Endothelial cell of umbilical vein (primary cell): Measurements from ENCODE around the gene SBK3. TPM values are rescaled to one million over a fixed set of nuclear protein-coding genes. Genes with fewer than 3 reads are reported as not detected.
A peak's percentile ranks its signal among the peaks of the same experiment; 100 is the strongest.

Source experiments
- BruUV-seq: library from RNA; stranded (reverse); fragments of 400-500 nt; replicated peaks from 2 replicates; lab custom pipeline; 2021; lab: Mats Ljungman, UMichigan
- CTCF ChIA-PET: fragments of 300-600, 350-600 bp; sonication (Branson Sonifier 250); formaldehyde crosslinking; loops from one replicate; lab custom pipeline; 2021; ENCODE audit warnings: antibody characterized with exemption, inconsistent platforms; lab: Charles Lee
- POLR2A ChIA-PET: fragments of 300-600, 350-600 bp; sonication (Branson Sonifier 250); formaldehyde crosslinking; loops from one replicate; lab custom pipeline; 2021; ENCODE audit warnings: antibody characterized with exemption, inconsistent platforms; lab: Charles Lee
- DNase-seq: peaks from one replicate; pipeline ENCODE4 v3.0.0-alpha.2; 2011; ENCODE audit warnings: low read depth, low spot score
- FAIRE-seq: peaks from 2 replicates; lab custom pipeline; 2011; peaks lifted over from hg19 to GRCh38; lab: Jason Lieb, UNC
- H2AFZ ChIP-seq: 2 replicates; pipeline ENCODE4 v1.6.0; 2012; ENCODE audit warnings: low read depth, low read length, control low read depth, inconsistent platforms
- H3K27ac ChIP-seq: 2 replicates; pipeline ENCODE4 v1.5.1; 2011; ENCODE audit warnings: low read depth, mild to moderate bottlenecking, control low read depth, low read length, moderate library complexity; ENCODE audit not compliant: insufficient read depth
- H3K27me3 ChIP-seq, 2 experiments: 2 replicates each; pipeline versions ENCODE4 v1.6.0 to v1.6.1; 2011; ENCODE audit warnings: low read length in 2 of 2, mixed read lengths in 1 of 2; ENCODE audit not compliant: control insufficient read depth in 2 of 2, insufficient read depth in 2 of 2
- H3K36me3 ChIP-seq, 2 experiments: 2 replicates in 1 of 2; 3 replicates in 1 of 2; pipeline ENCODE4 v1.5.1; 2011; ENCODE audit warnings: low read length in 2 of 2, mild to moderate bottlenecking in 1 of 2, moderate library complexity in 1 of 2; ENCODE audit not compliant: control insufficient read depth in 2 of 2, insufficient read depth in 2 of 2; ENCODE audit errors: extremely low read depth in 1 of 2
- H3K4me1 ChIP-seq: 3 replicates; pipeline ENCODE4 v1.5.1; 2011; ENCODE audit warnings: mild to moderate bottlenecking, low read length; ENCODE audit not compliant: control insufficient read depth, insufficient read depth; ENCODE audit errors: extremely low read depth
- H3K4me2 ChIP-seq: 2 replicates; pipeline ENCODE4 v1.6.1; 2011; ENCODE audit warnings: low read length, control low read depth, mixed read lengths; ENCODE audit not compliant: insufficient read depth
- H3K4me3 ChIP-seq, 3 experiments: fragments of 200-600 bp in 1 of 3; sonication (generic), shearing (Covaris generic) in 1 of 3; replicated peaks in 1 of 3; 2 replicates each; pipeline ENCODE4 v1.5.1; 2011 to 2016; ENCODE audit warnings: control low read depth in 3 of 3, low read length in 3 of 3, mild to moderate bottlenecking in 2 of 3, inconsistent platforms in 1 of 3, low read depth in 1 of 3, moderate library complexity in 1 of 3; ENCODE audit not compliant: insufficient read depth in 1 of 3
- H3K79me2 ChIP-seq: 2 replicates; pipeline ENCODE4 v1.6.0; 2012; ENCODE audit warnings: low read length, inconsistent platforms; ENCODE audit not compliant: control insufficient read depth, insufficient read depth
- H3K9ac ChIP-seq: replicated peaks from 2 replicates; pipeline ENCODE3; 2011; ENCODE audit warnings: low read length, control low read depth; ENCODE audit not compliant: insufficient read depth; ENCODE audit errors: extremely low read depth
- H3K9me1 ChIP-seq: replicated peaks from 3 replicates; pipeline ENCODE4 v1.6.0; 2011; ENCODE audit warnings: mild to moderate bottlenecking, low read length; ENCODE audit not compliant: control insufficient read depth, insufficient read depth; ENCODE audit errors: extremely low read depth
- H3K9me3 ChIP-seq: replicated peaks from 2 replicates; pipeline ENCODE4 v1.5.1; 2012; ENCODE audit warnings: low read length, inconsistent platforms; ENCODE audit not compliant: control insufficient read depth, insufficient read depth
- H4K20me1 ChIP-seq: replicated peaks from 2 replicates; pipeline ENCODE3; 2011; ENCODE audit warnings: mild to moderate bottlenecking, low read length; ENCODE audit not compliant: control insufficient read depth, insufficient read depth; ENCODE audit errors: extremely low read depth
- CTCF ChIP-seq, 2 donors: IDR thresholded peaks; 1 replicate in 1 of 2; 2 replicates in 1 of 2; pipeline ENCODE4 v1.5.1; 2011; ENCODE audit warnings: low read length in 2 of 2, mild to moderate bottlenecking in 2 of 2, moderate library complexity in 2 of 2, control low read depth in 1 of 2, inconsistent platforms in 1 of 2, low read depth in 1 of 2; ENCODE audit not compliant: insufficient read depth in 1 of 2; ENCODE audit errors: extremely low read depth in 1 of 2
- EZH2 ChIP-seq: IDR thresholded peaks from 2 replicates; pipeline ENCODE4 v1.6.1; 2012; ENCODE audit warnings: borderline replicate concordance, low read depth, mild to moderate bottlenecking, moderate library complexity, low read length, inconsistent platforms; ENCODE audit not compliant: severe bottlenecking
- FOS ChIP-seq: IDR thresholded peaks from 2 replicates; pipeline ENCODE4 v1.6.1; 2011; ENCODE audit warnings: mild to moderate bottlenecking, low read length, moderate library complexity, borderline replicate concordance; ENCODE audit not compliant: insufficient read depth
- GATA2 ChIP-seq: IDR thresholded peaks from 2 replicates; pipeline ENCODE4 v1.7.0; 2011; ENCODE audit warnings: low read depth, mild to moderate bottlenecking, moderate library complexity, mixed read lengths, low read length; ENCODE audit not compliant: insufficient read length, insufficient read depth
- JUN ChIP-seq: IDR thresholded peaks from 2 replicates; pipeline ENCODE4 v1.6.1; 2011; ENCODE audit warnings: borderline replicate concordance, low read depth; ENCODE audit not compliant: insufficient read length, insufficient read depth
- MAX ChIP-seq: IDR thresholded peaks from 2 replicates; pipeline ENCODE4 v1.6.1; 2011; ENCODE audit not compliant: insufficient read depth, insufficient read length
- MYC ChIP-seq: IDR thresholded peaks from one replicate; pipeline ENCODE4 v1.6.1; 2011; ENCODE audit warnings: mild to moderate bottlenecking, low read depth, low read length
- POLR2A ChIP-seq: IDR thresholded peaks from 2 replicates; pipeline ENCODE4 v1.6.1; 2012; ENCODE audit warnings: low read depth, mild to moderate bottlenecking, control low read depth, low read length
- POLR2AphosphoS5 ChIP-seq: IDR thresholded peaks from 2 replicates; pipeline ENCODE4 v1.6.1; 2012; ENCODE audit warnings: low read depth, mild to moderate bottlenecking, control low read depth, low read length, moderate library complexity; ENCODE audit not compliant: insufficient read depth
- dilution Hi-C: fragments of 300-500 bp; cut with MboI; formaldehyde crosslinking; loops from one replicate; pipeline ENCODE4 v1.15.0; 2019; ENCODE audit warnings: low sequenced_read_pairs; ENCODE audit not compliant: extremely low pct_ligation_motif_present
- intact Hi-C: fragments of 100-400 bp; cut with micrococcal nuclease; formaldehyde crosslinking; loops from one replicate; pipeline ENCODE4 v1.10.0; 2022
- polyA plus RNA-seq, 4 experiments: library from polyadenylated mRNA; depleted of rRNA in 3 of 4; stranded (reverse) in 3 of 4; unstranded in 1 of 4; fragments of >200 nt; gene quantifications; 2 replicates each; pipeline versions ENCODE4 v1.2.1 to v1.2.3, GENCODE V29; 2011 to 2012; ENCODE audit warnings: missing spikeins in 1 of 4
- total RNA-seq: library from RNA; stranded (reverse); gene quantifications from 2 replicates; pipeline ENCODE4 v1.2.3, GENCODE V29; 2021

Gene SBK3
- total and polyA plus RNA-seq, 2 donors (not counting 3 experiments of a cell fraction or from before 2014, with no cell fraction given) = 0.18 to 0.62 TPM

GRCh38 chr19:55578761-55579747, 33.7 kb upstream of the SBK3 start:
- BruUV-seq = no TSS peak
- Histone ChIP-seq H3K9me3 (no peaks in the 10 kb centered on the region), H3K4me2 (peak overlapping the region; percentile 61), H3K9me1 (no peaks in the 10 kb centered on the region), H3K4me1 (peaks cover 4% of the 10 kb centered on the region), H3K4me3 (no peak overlapping the region), H4K20me1 (no peaks in the 10 kb centered on the region), H3K9ac (peak overlapping the region; percentile 83), H2AFZ (no peak overlapping the region), H3K36me3 (peaks cover 0 to 7% of the 10 kb centered on the region in 2 experiments), H3K27ac (no peak overlapping the region), H3K79me2 (peaks cover 12% of the 10 kb centered on the region), H3K27me3 (no peaks in the 10 kb centered on the region)
- intact Hi-C loops = no loop called here
- CTCF ChIA-PET = no interaction called here
- DNase-seq = no peak
- dilution Hi-C loops = no loop called here
- FAIRE-seq = no peak
- TF ChIP-seq POLR2AphosphoS5 (no peak), FOS (no peak), JUN (no peak), CTCF (IDR thresholded peaks at IDR 0.05; ENCODE audit: extremely low read depth in 1 of 2, insufficient read depth in 1 of 2, low read depth in 1 of 2, low read length in 2 of 2) (no peak), GATA2 (no peak), POLR2A (no peak), MYC (no peak), EZH2 (no peak), MAX (no peak)
- POLR2A ChIA-PET = no interaction called here
